Hepatocyte (in vitro differentiated cells): ENCODE results near the gene MAP2K7.
"Not testable (repeated sequence)": the region's sequence is repeated elsewhere in the genome, so short reads cannot be mapped to it uniquely, and the experiment has no call there.

ENCODE experiments used
- EZH2phosphoT487 ChIP-seq: fragments of 200-600 bp; sonication (generic); IDR thresholded peaks from one replicate; pipeline ENCODE4 v1.6.1; 2018; ENCODE audit warnings: antibody characterized with exemption, mild to moderate bottlenecking, low read depth, moderate library complexity; ENCODE audit not compliant: unreplicated experiment, severe bottlenecking
- TF ChIP-seq, protein P1 (sequence below): fragments of 200-600 bp; sonication (generic); IDR thresholded peaks from 2 replicates; pipeline ENCODE4 v1.5.1; 2016; ENCODE audit warnings: antibody characterized with exemption, mild to moderate bottlenecking; ENCODE audit not compliant: poor library complexity

DNA sequence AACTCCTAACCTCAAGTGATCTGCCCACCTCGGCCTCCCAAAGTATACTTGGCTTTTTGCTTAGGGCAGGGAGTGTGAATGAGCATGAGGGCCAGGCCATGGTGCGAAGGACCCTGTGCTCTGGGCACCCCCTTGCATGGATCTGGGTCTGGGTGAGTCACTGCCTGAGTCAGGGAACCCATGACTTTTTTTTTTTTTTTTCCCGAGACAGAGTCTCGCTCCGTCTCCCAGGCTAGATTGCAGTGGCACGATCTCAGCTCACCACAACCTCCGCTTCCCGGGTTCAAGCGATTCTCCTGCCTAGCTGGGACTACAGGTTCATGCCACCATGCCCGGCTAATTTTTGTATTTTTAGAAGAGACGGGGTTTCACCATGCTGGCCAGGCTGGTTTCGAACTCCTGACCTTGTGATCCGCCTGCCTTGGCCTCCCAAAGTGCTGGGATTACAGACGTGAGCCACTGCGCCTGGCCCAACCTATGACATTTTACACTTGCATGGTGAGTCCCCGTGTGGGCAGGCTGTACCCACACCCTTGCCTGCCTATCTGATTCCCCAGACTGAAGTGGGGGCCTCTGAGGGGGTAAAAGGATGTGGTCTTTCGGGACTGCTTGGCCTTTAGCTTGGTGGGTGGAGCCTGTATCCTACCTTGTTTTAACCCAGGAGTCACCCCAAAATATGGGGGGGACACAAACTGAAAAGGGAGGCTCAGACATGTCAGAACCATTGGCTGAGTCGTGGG, 10.1 kb upstream of the MAP2K7 start:
- TF ChIP-seq, protein P1, sequence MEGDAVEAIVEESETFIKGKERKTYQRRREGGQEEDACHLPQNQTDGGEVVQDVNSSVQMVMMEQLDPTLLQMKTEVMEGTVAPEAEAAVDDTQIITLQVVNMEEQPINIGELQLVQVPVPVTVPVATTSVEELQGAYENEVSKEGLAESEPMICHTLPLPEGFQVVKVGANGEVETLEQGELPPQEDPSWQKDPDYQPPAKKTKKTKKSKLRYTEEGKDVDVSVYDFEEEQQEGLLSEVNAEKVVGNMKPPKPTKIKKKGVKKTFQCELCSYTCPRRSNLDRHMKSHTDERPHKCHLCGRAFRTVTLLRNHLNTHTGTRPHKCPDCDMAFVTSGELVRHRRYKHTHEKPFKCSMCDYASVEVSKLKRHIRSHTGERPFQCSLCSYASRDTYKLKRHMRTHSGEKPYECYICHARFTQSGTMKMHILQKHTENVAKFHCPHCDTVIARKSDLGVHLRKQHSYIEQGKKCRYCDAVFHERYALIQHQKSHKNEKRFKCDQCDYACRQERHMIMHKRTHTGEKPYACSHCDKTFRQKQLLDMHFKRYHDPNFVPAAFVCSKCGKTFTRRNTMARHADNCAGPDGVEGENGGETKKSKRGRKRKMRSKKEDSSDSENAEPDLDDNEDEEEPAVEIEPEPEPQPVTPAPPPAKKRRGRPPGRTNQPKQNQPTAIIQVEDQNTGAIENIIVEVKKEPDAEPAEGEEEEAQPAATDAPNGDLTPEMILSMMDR, result not testable (repeated sequence)
- not testable (repeated sequence) for TF ChIP-seq EZH2phosphoT487
